NCI-H2196 (cell line): Measurements from ENCODE around the gene CHTOP.
"Not testable (repeated sequence)": the region's sequence is repeated elsewhere in the genome, so short reads cannot be mapped to it uniquely, and the experiment has no call there.

ENCODE experiments used
- DNase-seq: peaks from one replicate; lab custom pipeline; 2025; ENCODE audit not compliant: unreplicated experiment; lab: John Stamatoyannopoulos, UW

CHTOP gene

GRCh38 chr1:153658400-153659174 is 24.7 kb downstream of the CHTOP start, which contains the start of gene SNAPIN:
SNAPIN (plus strand) TSS chr1:153658703; CDS start chr1:153658744, 41 bp downstream.
- DNase-seq = peak; percentile 89

- no peak for DNase-seq
Measured at GRCh38 chr1:153659175-153659534, 25.3 kb downstream of the CHTOP start.

GRCh38 chr1:153659656-153660055 is 25.8 kb downstream of the CHTOP start:
- DNase-seq = no peak

- no peak for DNase-seq
Measured at GRCh38 chr1:153661111-153661708, 27.3 kb downstream of the CHTOP start.

- DNase-seq = no peak
Measured at GRCh38 chr1:153662269-153662668, 28.4 kb downstream of the CHTOP start.

GRCh38 chr1:153663211-153663610 is 29.3 kb downstream of the CHTOP start:
- no peak for DNase-seq

- DNase-seq = no peak
Measured at GRCh38 chr1:153667439-153667838, 33.6 kb downstream of the CHTOP start.

- DNase-seq = not testable (repeated sequence)
Measured at GRCh38 chr1:153668672-153669071, 34.8 kb downstream of the CHTOP start.

GRCh38 chr1:153669606-153670005 is 35.7 kb downstream of the CHTOP start:
- DNase-seq = no peak

GRCh38 chr1:153670257-153670858 is 36.5 kb downstream of the CHTOP start:
- DNase-seq = no peak

GRCh38 chr1:153670859-153671627 is 37.2 kb downstream of the CHTOP start, which contains the start of gene ILF2:
ILF2 (minus strand) TSS chr1:153670993; CDS start chr1:153670922, 71 bp downstream.
- peak; percentile 97 for DNase-seq

GRCh38 chr1:153671628-153672353 is 37.9 kb downstream of the CHTOP start:
- not testable (repeated sequence) for DNase-seq

- DNase-seq = no peak
Measured at GRCh38 chr1:153673511-153673910, 39.6 kb downstream of the CHTOP start.

GRCh38 chr1:153677718-153678518 is 44.1 kb downstream of the CHTOP start:
- DNase-seq = peak; percentile 49

- no peak for DNase-seq
Measured at GRCh38 chr1:153678519-153679336, 44.9 kb downstream of the CHTOP start, which contains the start of gene NPR1. NPR1 (plus strand) TSS chr1:153678688; CDS start chr1:153679109, 421 bp downstream.

GRCh38 chr1:153679337-153680119 is 45.7 kb downstream of the CHTOP start:
- DNase-seq = no peak

GRCh38 chr1:153680120-153680403 is 46.2 kb downstream of the CHTOP start:
- DNase-seq = no peak

GRCh38 chr1:153682730-153683129 is 48.9 kb downstream of the CHTOP start:
- DNase-seq = no peak
